HG03097 (cell line): ENCODE measurements around the gene DYRK2.
A peak's percentile ranks its signal among the peaks of the same experiment; 100 is the strongest.

ENCODE experiments used
- ATAC-seq: cut with Tn5 transposase; IDR thresholded peaks from one replicate; pipeline ENCODE4 v1.9.1; 2021; ENCODE audit not compliant: unreplicated experiment, low FRiP score

Gene DYRK2

GRCh38 chr12:67698672-67699581 is 50.4 kb downstream of the DYRK2 start:
- ATAC-seq = peak; percentile 97

GRCh38 chr12:67701121-67701520 is 52.6 kb downstream of the DYRK2 start:
- no peak for ATAC-seq

GRCh38 chr12:67702136-67702535 is 53.6 kb downstream of the DYRK2 start:
- no peak for ATAC-seq

- no peak for ATAC-seq
Measured at GRCh38 chr12:67704071-67704470, 55.5 kb downstream of the DYRK2 start.

GRCh38 chr12:67705394-67706370 is 57.1 kb downstream of the DYRK2 start:
- ATAC-seq = no peak

GRCh38 chr12:67709367-67709954 is 60.9 kb downstream of the DYRK2 start:
- no peak for ATAC-seq

GRCh38 chr12:67710582-67710981 is 62.0 kb downstream of the DYRK2 start:
- peak; percentile 68 for ATAC-seq

GRCh38 chr12:67712011-67712410 is 63.5 kb downstream of the DYRK2 start:
- ATAC-seq = no peak

- no peak for ATAC-seq
Measured at GRCh38 chr12:67714648-67715047, 66.1 kb downstream of the DYRK2 start.
